Measurements from ENCODE around the gene PBX1.

The PBX1 gene

DNA sequence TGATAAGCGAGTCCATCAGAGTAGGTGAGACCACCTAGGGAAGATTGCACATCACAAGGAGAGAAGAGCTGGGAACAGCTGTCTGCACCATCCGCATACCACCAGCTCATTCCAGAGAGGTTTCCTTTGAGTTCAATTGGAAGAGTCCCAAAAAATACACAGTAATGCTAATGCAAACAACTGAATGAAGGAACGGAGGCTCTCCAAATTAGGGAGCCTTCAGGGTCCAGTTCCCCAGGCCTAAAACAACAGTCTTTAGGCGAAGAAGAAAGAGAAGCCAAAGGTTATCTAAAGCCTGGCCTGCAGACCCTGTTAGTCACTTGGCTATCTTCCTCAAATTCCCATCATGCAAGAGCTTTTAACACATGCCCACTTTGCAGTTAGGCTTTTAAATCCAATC lies 246.4 kb downstream of the PBX1 start:
- DNase-seq (ENCODE audit: low read depth): peak; percentile 51
- TF ChIP-seq, protein P1, sequence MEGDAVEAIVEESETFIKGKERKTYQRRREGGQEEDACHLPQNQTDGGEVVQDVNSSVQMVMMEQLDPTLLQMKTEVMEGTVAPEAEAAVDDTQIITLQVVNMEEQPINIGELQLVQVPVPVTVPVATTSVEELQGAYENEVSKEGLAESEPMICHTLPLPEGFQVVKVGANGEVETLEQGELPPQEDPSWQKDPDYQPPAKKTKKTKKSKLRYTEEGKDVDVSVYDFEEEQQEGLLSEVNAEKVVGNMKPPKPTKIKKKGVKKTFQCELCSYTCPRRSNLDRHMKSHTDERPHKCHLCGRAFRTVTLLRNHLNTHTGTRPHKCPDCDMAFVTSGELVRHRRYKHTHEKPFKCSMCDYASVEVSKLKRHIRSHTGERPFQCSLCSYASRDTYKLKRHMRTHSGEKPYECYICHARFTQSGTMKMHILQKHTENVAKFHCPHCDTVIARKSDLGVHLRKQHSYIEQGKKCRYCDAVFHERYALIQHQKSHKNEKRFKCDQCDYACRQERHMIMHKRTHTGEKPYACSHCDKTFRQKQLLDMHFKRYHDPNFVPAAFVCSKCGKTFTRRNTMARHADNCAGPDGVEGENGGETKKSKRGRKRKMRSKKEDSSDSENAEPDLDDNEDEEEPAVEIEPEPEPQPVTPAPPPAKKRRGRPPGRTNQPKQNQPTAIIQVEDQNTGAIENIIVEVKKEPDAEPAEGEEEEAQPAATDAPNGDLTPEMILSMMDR (IDR thresholded peaks at IDR 0.05; ENCODE audit: low read length, missing control alignments): no peak
- no peak overlapping the region for H3K4me3 ChIP-seq (replicated peaks; ENCODE audit: low read depth, low read length)

DNA sequence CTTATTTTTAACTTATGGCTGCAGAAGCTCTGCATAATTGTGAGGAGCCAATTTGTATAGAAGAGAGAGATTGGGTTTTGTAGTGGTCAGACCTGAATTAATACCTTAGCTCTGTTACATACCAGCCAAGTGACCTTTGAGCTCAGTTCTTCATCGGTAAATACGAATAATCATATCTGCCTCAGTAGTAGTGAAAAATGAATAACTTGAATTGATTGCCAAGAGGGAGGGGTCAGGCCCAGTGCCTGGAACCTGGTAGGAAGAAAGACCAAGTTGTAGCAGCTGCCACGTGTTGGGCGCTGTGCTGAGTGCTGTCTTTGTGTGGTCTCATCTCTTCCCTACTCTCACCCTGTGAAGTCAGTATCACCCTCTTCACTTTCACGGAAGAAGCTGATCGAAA lies 247.5 kb downstream of the PBX1 start:
- no peak overlapping the region for H3K4me3 ChIP-seq (replicated peaks; ENCODE audit: low read depth, low read length)
- TF ChIP-seq, protein P1 (IDR thresholded peaks at IDR 0.05; ENCODE audit: low read length, missing control alignments): no peak
- DNase-seq (ENCODE audit: low read depth): no peak

DNA sequence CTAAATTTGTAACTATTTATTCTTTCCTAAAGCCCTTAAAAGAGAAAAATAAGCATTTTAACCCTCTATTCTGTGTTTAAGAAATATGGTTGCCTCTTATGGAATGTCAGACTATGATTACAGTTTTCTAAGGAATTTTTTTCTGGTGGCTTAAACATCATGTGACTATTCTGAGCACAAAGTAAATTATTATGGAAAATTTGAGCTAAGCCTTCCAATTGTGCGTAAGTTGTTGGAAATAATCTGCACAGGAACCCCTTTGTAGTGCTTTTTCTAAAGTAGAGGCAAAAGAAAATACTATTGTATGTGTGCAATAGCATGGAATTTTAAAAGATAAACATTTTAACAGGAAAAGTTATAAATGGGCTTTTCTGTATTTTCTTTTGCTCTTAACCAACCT lies 254.8 kb downstream of the PBX1 start:
- TF ChIP-seq, protein P1 (IDR thresholded peaks at IDR 0.05; ENCODE audit: low read length, missing control alignments): no peak
- no peak for DNase-seq (ENCODE audit: low read depth)
- no peak overlapping the region for H3K4me3 ChIP-seq (replicated peaks; ENCODE audit: low read depth, low read length)

DNA sequence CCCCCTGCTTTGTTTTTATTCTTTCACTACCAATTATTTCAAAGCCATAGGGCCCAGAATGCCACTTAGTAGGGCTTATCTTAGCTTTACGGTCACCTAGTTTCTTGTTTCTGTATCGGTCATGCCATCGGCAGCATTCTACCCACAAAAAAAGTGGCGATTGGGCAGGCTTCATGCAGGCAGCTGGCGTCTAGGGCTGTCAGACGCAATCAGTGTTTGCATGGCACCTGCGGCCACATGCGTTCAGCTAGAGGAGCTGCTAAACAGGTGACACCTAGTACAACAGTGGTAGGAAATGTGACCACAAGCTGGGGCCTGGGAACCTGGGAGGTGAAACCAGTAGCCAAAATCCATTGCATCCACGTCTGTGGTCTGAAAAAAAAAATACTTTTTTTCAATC lies 262.7 kb downstream of the PBX1 start:
- TF ChIP-seq, protein P1 (IDR thresholded peaks at IDR 0.05; ENCODE audit: low read length, missing control alignments): no peak
- no peak for DNase-seq (ENCODE audit: low read depth)
- no peak overlapping the region for H3K4me3 ChIP-seq (replicated peaks; ENCODE audit: low read depth, low read length)

DNA sequence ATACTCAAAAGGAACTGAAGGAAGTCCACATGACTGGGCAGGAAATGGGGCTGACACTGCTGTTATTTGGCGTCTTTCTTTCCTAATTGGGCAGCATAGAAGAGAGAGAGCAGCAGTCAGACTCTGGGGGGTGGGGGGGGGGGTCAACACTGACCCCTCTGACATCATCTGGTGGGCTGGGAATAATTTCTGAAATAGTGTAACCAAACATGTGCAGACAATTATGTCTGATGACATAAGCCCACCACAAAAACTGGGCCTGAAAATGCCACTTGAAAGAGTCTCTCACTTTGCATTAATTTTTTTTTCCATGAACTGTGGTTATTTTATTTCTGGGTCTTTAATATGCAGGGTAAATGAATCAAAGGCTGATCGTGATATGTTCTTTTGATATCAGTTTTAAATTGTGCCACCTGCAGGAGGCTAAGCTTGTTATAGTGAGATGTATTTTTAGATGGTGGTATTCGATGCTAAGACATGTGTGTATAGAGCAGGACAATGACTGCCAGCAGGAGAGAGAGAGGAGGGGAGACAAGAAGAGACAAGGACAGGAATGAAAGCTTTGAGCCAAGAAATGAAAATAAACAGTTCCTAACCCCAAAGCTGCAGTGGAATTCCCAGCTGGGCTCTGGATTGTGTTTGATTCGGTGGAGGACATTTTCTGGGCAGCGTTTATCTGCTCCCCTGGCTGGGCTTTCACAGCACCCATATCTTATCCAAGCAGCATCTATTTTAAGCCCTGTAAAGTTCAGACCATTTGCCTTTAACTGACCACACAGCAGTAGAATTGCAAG lies 264.7 kb downstream of the PBX1 start:
- no peak overlapping the region for H3K4me3 ChIP-seq (replicated peaks; ENCODE audit: low read depth, low read length)
- peak; percentile 55 for DNase-seq (ENCODE audit: low read depth)
- TF ChIP-seq, protein P1 (IDR thresholded peaks at IDR 0.05; ENCODE audit: low read length, missing control alignments): no peak

DNA sequence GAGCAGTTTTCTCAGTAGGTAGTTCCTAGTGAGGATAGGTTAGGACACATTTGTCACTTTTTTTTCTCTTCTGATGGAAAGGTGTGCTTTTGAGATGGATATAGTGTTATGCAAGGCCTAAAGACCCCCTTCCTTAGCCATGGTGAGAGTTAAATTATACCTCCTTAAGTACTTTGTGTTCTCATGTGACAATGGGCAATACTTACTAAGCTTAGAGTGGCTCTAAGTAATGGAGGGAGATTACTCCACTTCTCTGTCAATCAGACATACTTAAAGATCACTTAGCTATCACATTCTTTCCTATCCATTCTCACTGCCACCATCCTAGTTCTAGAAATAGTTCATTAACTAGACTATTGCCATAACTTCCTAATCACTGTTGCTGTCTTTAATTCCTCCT lies 265.6 kb downstream of the PBX1 start:
- no peak for DNase-seq (ENCODE audit: low read depth)
- TF ChIP-seq, protein P1 (IDR thresholded peaks at IDR 0.05; ENCODE audit: low read length, missing control alignments): no peak
- H3K4me3 ChIP-seq (replicated peaks; ENCODE audit: low read depth, low read length): no peak overlapping the region

DNA sequence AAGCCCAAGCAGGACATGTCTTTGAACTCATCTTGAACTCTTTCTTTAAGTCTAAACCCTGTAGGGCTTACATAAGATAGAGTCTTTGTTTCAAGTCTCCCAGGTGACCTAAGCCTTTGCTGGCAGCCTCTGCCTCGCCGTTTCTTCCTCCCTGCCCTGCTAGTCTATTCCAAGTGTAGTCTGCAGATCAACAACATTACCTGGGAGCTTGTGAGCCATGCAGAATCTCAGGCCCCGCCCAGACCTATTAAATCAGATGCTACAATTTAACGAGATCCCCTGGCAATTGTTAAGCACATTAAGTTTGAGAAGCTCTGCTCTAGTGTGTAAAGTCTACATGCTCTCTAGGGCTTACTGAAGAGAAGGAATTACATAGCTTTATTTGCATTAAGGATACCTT lies 271.6 kb downstream of the PBX1 start:
- H3K4me3 ChIP-seq (replicated peaks; ENCODE audit: low read depth, low read length): no peak overlapping the region
- TF ChIP-seq, protein P1 (IDR thresholded peaks at IDR 0.05; ENCODE audit: low read length, missing control alignments): no peak

More for the DNA sequence above, 271.6 kb downstream of the PBX1 start:
- DNase-seq (ENCODE audit: low read depth): no peak
